ENCODE data around the gene CALY.

DNA sequence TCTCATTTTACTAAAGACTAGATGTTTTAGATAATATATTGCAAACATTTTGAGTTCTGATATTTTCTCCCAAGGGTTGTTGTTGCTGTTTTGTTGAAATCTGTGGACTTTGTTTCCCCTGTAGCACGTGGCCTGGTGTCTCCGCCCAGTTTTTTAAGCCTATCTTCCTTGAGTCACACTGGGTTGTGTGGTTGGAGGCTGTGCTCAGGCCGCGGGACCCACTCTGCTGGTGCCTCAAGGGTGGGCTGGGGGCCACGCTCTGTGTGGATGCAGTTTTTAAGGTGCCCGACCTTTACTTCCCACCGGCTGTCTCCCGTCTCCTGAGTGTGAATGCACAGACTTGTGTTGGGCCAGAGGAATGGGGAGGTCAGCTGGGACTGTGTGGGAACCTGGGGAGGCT, 6.2 kb upstream of the CALY start:
- TF ChIP-seq FOSL1 (IDR thresholded peaks at IDR 0.05; ENCODE audit: low read depth) (no peak), EZH2phosphoT487 (IDR thresholded peaks at IDR 0.05; ENCODE audit: borderline replicate concordance) (no peak), EZH2 (IDR thresholded peaks at IDR 0.05) (no peak), POLR2A (IDR thresholded peaks at IDR 0.05; ENCODE audit: borderline replicate concordance, extremely low read depth, insufficient read depth, insufficient read length) (no peak), POLR2AphosphoS5 (IDR thresholded peaks at IDR 0.05; ENCODE audit: low read depth, low read length) (no peak), CEBPB (IDR thresholded peaks at IDR 0.05; ENCODE audit: low read depth) (no peak), RAD21 (IDR thresholded peaks at IDR 0.05; ENCODE audit: low read depth) (no peak)
- TF ChIP-seq, protein P1, sequence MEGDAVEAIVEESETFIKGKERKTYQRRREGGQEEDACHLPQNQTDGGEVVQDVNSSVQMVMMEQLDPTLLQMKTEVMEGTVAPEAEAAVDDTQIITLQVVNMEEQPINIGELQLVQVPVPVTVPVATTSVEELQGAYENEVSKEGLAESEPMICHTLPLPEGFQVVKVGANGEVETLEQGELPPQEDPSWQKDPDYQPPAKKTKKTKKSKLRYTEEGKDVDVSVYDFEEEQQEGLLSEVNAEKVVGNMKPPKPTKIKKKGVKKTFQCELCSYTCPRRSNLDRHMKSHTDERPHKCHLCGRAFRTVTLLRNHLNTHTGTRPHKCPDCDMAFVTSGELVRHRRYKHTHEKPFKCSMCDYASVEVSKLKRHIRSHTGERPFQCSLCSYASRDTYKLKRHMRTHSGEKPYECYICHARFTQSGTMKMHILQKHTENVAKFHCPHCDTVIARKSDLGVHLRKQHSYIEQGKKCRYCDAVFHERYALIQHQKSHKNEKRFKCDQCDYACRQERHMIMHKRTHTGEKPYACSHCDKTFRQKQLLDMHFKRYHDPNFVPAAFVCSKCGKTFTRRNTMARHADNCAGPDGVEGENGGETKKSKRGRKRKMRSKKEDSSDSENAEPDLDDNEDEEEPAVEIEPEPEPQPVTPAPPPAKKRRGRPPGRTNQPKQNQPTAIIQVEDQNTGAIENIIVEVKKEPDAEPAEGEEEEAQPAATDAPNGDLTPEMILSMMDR (IDR thresholded peaks at IDR 0.05 in 2 of 3, conservative IDR thresholded peaks at IDR 0.05 in 1 of 3; ENCODE audit: borderline replicate concordance in 1 of 3, insufficient read depth in 1 of 3, low read depth in 2 of 3, low read length in 2 of 3): no peak
- TF ChIP-seq, protein P2, sequence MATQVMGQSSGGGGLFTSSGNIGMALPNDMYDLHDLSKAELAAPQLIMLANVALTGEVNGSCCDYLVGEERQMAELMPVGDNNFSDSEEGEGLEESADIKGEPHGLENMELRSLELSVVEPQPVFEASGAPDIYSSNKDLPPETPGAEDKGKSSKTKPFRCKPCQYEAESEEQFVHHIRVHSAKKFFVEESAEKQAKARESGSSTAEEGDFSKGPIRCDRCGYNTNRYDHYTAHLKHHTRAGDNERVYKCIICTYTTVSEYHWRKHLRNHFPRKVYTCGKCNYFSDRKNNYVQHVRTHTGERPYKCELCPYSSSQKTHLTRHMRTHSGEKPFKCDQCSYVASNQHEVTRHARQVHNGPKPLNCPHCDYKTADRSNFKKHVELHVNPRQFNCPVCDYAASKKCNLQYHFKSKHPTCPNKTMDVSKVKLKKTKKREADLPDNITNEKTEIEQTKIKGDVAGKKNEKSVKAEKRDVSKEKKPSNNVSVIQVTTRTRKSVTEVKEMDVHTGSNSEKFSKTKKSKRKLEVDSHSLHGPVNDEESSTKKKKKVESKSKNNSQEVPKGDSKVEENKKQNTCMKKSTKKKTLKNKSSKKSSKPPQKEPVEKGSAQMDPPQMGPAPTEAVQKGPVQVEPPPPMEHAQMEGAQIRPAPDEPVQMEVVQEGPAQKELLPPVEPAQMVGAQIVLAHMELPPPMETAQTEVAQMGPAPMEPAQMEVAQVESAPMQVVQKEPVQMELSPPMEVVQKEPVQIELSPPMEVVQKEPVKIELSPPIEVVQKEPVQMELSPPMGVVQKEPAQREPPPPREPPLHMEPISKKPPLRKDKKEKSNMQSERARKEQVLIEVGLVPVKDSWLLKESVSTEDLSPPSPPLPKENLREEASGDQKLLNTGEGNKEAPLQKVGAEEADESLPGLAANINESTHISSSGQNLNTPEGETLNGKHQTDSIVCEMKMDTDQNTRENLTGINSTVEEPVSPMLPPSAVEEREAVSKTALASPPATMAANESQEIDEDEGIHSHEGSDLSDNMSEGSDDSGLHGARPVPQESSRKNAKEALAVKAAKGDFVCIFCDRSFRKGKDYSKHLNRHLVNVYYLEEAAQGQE (IDR thresholded peaks at IDR 0.05; ENCODE audit: low read depth): no peak
- TF ChIP-seq, protein P3, sequence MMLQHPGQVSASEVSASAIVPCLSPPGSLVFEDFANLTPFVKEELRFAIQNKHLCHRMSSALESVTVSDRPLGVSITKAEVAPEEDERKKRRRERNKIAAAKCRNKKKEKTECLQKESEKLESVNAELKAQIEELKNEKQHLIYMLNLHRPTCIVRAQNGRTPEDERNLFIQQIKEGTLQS (IDR thresholded peaks at IDR 0.05): no peak

All from HCT116 (cell line).